Mucosa of descending colon (tissue), 3 donors: ENCODE data around the gene FHL2. TPM values are rescaled to one million over a fixed set of nuclear protein-coding genes. Genes with fewer than 3 reads are reported as not detected.

Experiments used
- ATAC-seq: fragments of 200-7000 bp; cut with Tn5 transposase; one replicate; pipeline ENCODE4 v1.9.1; 2020; ENCODE audit warnings: mild to moderate bottlenecking, moderate library complexity
- DNase-seq, 3 donors: peaks; one replicate each; pipeline ENCODE4 v3.0.0-alpha.2; 2020
- H3K36me3 ChIP-seq: fragments of 200-600 bp; one replicate; pipeline ENCODE4 v1.8.0; 2021; ENCODE audit warnings: low read depth, mild to moderate bottlenecking
- H3K4me1 ChIP-seq: fragments of 200-600 bp; one replicate; pipeline ENCODE4 v1.8.0; 2021; ENCODE audit warnings: low read depth, mild to moderate bottlenecking
- H3K4me3 ChIP-seq: fragments of 200-600 bp; one replicate; pipeline ENCODE4 v1.8.0; 2021; ENCODE audit warnings: mild to moderate bottlenecking
- H3K9me3 ChIP-seq: fragments of 200-600 bp; one replicate; pipeline ENCODE4 v1.8.0; 2021; ENCODE audit warnings: mild to moderate bottlenecking
- CTCF ChIP-seq: fragments of 200-600 bp; IDR thresholded peaks from one replicate; pipeline ENCODE4 v1.8.0; 2022; ENCODE audit warnings: antibody characterized with exemption, mild to moderate bottlenecking
- intact Hi-C, 2 donors: fragments of 100-400 bp; cut with DNase I in 1 of 2; cut with micrococcal nuclease in 1 of 2; formaldehyde crosslinking; loops; one replicate each; pipeline versions ENCODE4 v1.11.0 to v1.11.1; 2022; cut with DNase I, micrococcal nuclease
- total RNA-seq, 3 donors: library from RNA; stranded (reverse); fragmentation: NEBNext Ultra II Directional in 2 of 3; extraction: Animal tissue kit (Norgen Biotek cat#: 25700) in 2 of 3; gene quantifications; one replicate each; pipeline versions ENCODE4 v1.2.1 to v1.2.4, GENCODE V29; 2021 to 2023
- donor health status: DM: no; HTN: no; CAD: no; lungs with moderate emphysema.
- donor health status: DM: no; HTN: no; CAD: no.
- donor health status: DM: no; HTN: yes; CAD: no.

Gene FHL2
- total RNA-seq, 3 donors from 2014 or later: 109 to 132 (median 113) TPM

GRCh38 chr2:105313877-105314276, 85.0 kb downstream of the FHL2 start:
- no peak overlapping the region for H3K4me3 ChIP-seq
- TF ChIP-seq CTCF: no peak
- intact Hi-C loops: no loop called here

More at GRCh38 chr2:105313877-105314276, 85.0 kb downstream of the FHL2 start:
- no peak for DNase-seq
- Histone ChIP-seq H3K36me3 (no peaks in the 10 kb centered on the region), H3K4me1 (peaks cover 6% of the 10 kb centered on the region), H3K9me3 (no peaks in the 10 kb centered on the region)
- ATAC-seq: no peak

Other genes starting within 250 kb of the FHL2 start
- not detected for gene GPR45, start 157.3 kb downstream of the FHL2 start, total RNA-seq
- 10 to 100 TPM; 16.9 to 24.3 (median 20.9) TPM for gene TGFBRAP1, start 69.3 kb downstream of the FHL2 start, total RNA-seq
- gene C2orf49, start 61.5 kb downstream of the FHL2 start, total RNA-seq: 10 to 100 TPM; 11.0 to 21.0 (median 11.6) TPM